GM18867 (cell line): Measurements from ENCODE around the gene CDHR2.

Source experiments
- ATAC-seq: cut with Tn5 transposase; IDR thresholded peaks from one replicate; pipeline ENCODE4 v1.9.1; 2021; ENCODE audit warnings: mild to moderate bottlenecking, moderate library complexity; ENCODE audit not compliant: unreplicated experiment

CDHR2 gene

GRCh38 chr5:176636426-176636825 lies 87.3 kb downstream of the CDHR2 start:
- no peak for ATAC-seq

- no peak for ATAC-seq
Observed at GRCh38 chr5:176637556-176637955, 88.4 kb downstream of the CDHR2 start.

- no peak for ATAC-seq
Observed at GRCh38 chr5:176638437-176638836, 89.3 kb downstream of the CDHR2 start.

- no peak for ATAC-seq
Observed at GRCh38 chr5:176639208-176639607, 90.1 kb downstream of the CDHR2 start.

- ATAC-seq: no peak
Observed at GRCh38 chr5:176639981-176640380, 90.8 kb downstream of the CDHR2 start.

- no peak for ATAC-seq
Observed at GRCh38 chr5:176640616-176641015, 91.5 kb downstream of the CDHR2 start.

GRCh38 chr5:176642675-176643490 lies 93.7 kb downstream of the CDHR2 start:
- ATAC-seq: no peak

- no peak for ATAC-seq
Observed at GRCh38 chr5:176643491-176644219, 94.5 kb downstream of the CDHR2 start.

GRCh38 chr5:176644294-176644693 lies 95.2 kb downstream of the CDHR2 start:
- ATAC-seq: no peak

GRCh38 chr5:176644878-176645670 lies 95.9 kb downstream of the CDHR2 start:
- no peak for ATAC-seq
